Activated CD8-positive, alpha-beta memory T cell treated with anti-CD3 and anti-CD28 coated beads for 1 hour (primary cell): ENCODE measurements around the gene MAGEB17.

Experiments used
- DNase-seq, 2 donors: peaks; one replicate each; pipeline ENCODE4 v3.0.0-alpha.2; 2020; ENCODE audit warnings: low read depth in 1 of 2; ENCODE audit errors: extremely low read depth in 1 of 2

Gene MAGEB17

DNA sequence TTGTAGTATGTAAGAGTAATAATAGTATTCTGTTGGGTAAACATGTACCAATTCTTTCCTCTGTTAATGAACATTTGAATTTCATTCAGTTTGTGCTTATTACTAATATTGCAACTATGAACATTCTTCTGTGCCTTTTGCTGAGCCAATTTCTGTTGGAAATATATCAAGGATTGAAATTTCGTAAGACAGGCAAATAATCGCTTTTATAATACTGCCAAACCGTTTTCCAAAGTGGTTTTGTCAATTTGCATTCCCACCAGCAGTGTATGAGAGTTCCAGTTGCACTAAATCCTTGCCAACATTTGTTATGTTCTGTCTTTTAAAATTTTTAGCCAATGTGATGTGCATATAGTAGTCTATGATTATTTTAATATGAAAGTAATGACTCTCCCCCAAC lies 38.6 kb downstream of the MAGEB17 start:
- no peak for DNase-seq

DNA sequence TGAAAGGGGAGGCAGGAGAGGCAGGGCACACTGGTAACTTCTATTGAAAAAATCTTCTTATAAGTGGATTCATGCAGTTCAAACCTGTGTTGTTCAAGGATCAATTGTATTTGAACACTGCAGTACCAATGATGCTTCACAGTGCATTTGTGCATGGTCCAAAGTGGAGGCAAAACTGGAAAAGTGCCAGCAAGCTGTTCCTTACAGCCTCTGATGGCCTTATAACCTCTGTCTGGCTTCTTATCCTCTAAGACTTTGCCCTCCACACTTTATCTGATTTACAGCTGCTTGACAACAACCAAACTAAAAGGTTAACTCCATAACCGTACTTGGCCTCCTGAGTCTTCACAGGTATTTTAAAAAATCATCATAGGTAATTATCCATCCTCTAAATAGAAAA lies 40.4 kb downstream of the MAGEB17 start:
- DNase-seq = no peak

DNA sequence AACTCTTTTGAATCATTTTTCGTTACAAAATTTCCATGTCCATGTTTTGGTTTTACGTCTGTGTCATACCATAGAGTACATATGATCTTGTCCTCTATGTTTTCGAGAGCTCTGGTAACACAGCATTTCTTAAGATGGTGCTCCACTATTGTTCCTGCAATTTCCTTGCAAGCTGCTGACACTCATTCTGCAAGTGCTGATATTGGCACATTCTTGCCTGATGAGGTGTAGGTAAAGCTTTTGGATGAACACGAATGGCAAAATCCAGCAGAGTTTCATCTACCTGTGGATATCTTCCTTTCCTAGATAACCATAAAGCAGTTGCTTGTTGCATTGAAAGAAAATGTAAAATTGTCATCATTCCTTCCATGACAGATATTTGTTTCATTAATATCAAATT lies 41.3 kb downstream of the MAGEB17 start:
- DNase-seq = no peak

DNA sequence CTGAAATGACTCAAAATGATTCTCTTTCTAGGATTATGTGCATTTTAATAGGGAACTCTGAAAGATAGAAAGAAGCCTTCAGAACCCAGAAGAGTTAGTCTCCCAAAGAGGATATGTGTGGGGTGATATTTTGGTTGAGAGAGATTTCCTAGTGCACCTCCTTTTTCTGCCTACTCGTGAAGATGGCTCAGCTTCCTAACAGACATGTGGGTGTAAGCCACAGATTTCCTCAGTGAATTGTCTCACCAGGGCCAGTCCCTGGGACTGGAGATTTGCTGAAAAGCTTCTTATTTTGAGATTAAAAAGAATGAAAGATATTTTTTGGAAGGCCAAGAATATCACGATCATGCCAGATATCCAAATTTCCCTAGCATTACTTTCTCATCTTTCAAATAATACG lies 42.8 kb downstream of the MAGEB17 start:
- no peak for DNase-seq

DNA sequence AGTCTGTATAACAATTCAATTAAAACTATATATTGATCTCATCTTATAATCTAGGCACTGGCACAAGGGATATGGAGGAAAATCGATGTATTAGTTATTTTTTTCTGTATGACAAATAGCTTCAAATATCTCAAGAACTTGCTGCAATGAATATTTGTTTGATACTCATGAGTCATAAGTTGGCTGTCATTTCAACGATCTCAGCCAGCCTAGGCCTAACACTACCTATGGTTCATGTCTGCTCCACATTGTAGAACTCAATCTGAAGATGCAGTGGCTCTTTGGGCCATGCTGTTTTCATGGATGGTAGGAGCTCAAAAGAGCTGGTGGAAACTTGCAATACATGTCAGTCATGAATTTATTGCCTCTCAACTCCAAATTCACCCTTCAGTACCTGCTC lies 44.7 kb downstream of the MAGEB17 start:
- no peak for DNase-seq

DNA sequence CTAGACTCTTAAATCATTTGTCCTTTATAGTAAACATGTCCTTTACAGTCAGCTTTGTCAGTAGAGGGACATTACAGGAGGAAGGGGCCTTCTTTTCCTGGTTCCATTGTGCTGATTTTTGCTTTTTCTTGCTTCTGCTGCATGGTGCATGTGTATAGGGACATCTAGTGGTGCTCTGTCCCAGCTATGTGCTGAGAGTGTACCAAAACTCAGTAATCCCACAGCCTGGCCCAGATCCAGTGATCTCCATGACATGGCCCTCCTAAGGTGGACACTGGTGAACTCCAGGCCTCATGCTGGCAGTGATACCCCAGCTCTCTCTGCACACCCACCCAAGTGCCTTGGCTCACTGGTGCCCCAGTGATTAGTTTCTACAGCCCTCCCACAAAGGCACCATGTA lies 45.2 kb downstream of the MAGEB17 start:
- DNase-seq = no peak

DNA sequence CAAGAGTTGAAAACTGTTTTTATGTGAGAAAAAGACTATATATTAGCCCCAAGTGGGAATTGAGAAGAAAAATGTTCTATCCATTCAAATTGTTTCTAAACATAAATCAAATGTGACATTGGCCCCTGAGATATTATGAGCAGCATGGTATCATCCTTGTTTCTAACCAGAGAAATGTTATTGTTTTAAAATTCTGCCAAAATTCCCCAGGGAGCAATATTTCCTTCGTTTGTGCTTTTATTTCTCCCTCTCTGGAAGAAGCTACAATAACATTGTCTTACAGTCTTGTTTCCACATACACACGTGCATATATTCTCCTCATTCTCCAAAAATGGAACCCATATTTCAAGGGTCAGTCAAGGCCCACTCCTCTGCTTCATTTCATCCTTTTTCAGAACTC lies 46.7 kb downstream of the MAGEB17 start:
- no peak for DNase-seq

DNA sequence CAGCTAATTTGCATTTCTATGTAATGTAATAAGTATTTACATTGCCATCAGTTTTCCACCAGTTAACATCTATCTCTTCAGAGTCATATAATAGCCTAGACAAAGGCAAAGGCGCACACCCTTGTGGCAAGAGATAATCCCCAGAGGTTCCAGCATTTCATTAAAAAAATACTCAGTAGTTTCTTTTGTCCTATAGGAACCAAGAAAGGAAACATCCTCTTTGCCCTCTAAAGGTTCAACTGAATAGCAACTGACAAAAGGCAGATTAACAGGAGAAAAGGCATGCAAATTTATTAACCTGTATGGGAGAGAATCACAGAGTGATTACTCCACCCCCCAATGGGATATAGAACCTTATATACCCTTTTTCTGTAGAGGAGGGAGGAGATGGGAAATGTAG lies 48.4 kb downstream of the MAGEB17 start:
- DNase-seq = no peak
